Naive thymus-derived CD8-positive, alpha-beta T cell (primary cell): ENCODE data around the gene NOX1. TPM values are rescaled to one million over a fixed set of nuclear protein-coding genes. Genes with fewer than 3 reads are reported as not detected.

Experiments
- ATAC-seq, 2 donors: fragments of 150-1000 bp; cut with Tn5 transposase in 1 of 2; sonication (Bioruptor Pico), chemical (Tn5 transposase) in 1 of 2; 1 replicate in 1 of 2; 2 replicates in 1 of 2; pipeline ENCODE4 v1.10.0; 2021; ENCODE audit warnings: mild to moderate bottlenecking in 2 of 2, moderate library complexity in 2 of 2
- POLR2A ChIA-PET: fragments of 350-600 bp; sonication (Branson Sonifier 250); formaldehyde crosslinking; loops from one replicate; lab custom pipeline; 2021; ENCODE audit warnings: antibody characterized with exemption; lab: Charles Lee
- DNase-seq, 10 donors: peaks; one replicate each; pipeline versions ENCODE4 v3.0.0 to v3.0.0-alpha.2; 2020 to 2022
- H3K27ac Mint-ChIP-seq, 10 donors: one replicate each; pipeline ENCODE4 v1.8.0; 2020 to 2022; ENCODE audit warnings: mild to moderate bottlenecking in 10 of 10, mixed read lengths in 10 of 10, moderate library complexity in 4 of 10, inconsistent platforms in 1 of 10
- H3K27me3 Mint-ChIP-seq, 5 donors: one replicate each; pipeline ENCODE4 v1.8.0; 2021 to 2022; ENCODE audit warnings: mixed read lengths in 5 of 5
- H3K36me3 Mint-ChIP-seq, 3 donors: one replicate each; pipeline ENCODE4 v1.8.0; 2020 to 2022; ENCODE audit warnings: mixed read lengths in 3 of 3, mild to moderate bottlenecking in 2 of 3, inconsistent platforms in 1 of 3
- H3K4me1 Mint-ChIP-seq, 4 donors: one replicate each; pipeline ENCODE4 v1.8.0; 2021 to 2022; ENCODE audit warnings: mixed read lengths in 4 of 4
- H3K4me3 Mint-ChIP-seq, 10 donors: one replicate each; pipeline ENCODE4 v1.8.0; 2020 to 2022; ENCODE audit warnings: mild to moderate bottlenecking in 10 of 10, mixed read lengths in 10 of 10, moderate library complexity in 6 of 10, inconsistent platforms in 1 of 10
- H3K9me3 Mint-ChIP-seq, 9 donors: one replicate each; pipeline ENCODE4 v1.8.0; 2020 to 2022; ENCODE audit warnings: mixed read lengths in 9 of 9, mild to moderate bottlenecking in 3 of 9, inconsistent platforms in 1 of 9, moderate library complexity in 1 of 9
- polyA plus RNA-seq, 3 donors: library from polyadenylated mRNA; unstranded; fragments of 300-500 nt; fragmentation: Illumina TruSeq; gene quantifications; one replicate each; pipeline ENCODE4 v1.2.3, GENCODE V29; 2021
- total RNA-seq, 8 experiments: library from RNA in 2 of 8; stranded (reverse) in 2 of 8; gene quantifications; one replicate each; pipeline ENCODE4 v1.2.3 and lab custom pipeline; 2021 to 2026

The NOX1 gene
- total and polyA plus RNA-seq, 5 experiments from 2014 or later: not detected

GRCh38 chrX:100864657-100865391 lies 9.3 kb downstream of the NOX1 start:
- Mint-ChIP-seq H3K9me3 (peaks cover 0 to 1% (median 0%) of the 10 kb centered on the region in 9 donors), H3K4me1 (no peaks in the 10 kb centered on the region), H3K27ac (no peak overlapping the region), H3K36me3 (no peaks in the 10 kb centered on the region), H3K27me3 (peaks cover 0 to 5% (median 0%) of the 10 kb centered on the region in 5 donors), H3K4me3 (no peak overlapping the region)
- DNase-seq (no peak), ATAC-seq (no peak)
- POLR2A ChIA-PET: no interaction called here

- peaks cover 0 to 1% (median 0%) of the 10 kb centered on the region in 9 donors for H3K9me3 Mint-ChIP-seq
These were observed 10.8 kb downstream of the NOX1 start for GRCh38 chrX:100863326-100863864.

GRCh38 chrX:100852810-100853209 lies 21.3 kb downstream of the NOX1 start:
- no peak for DNase-seq
- Mint-ChIP-seq H3K4me3 (no peak overlapping the region), H3K4me1 (no peaks in the 10 kb centered on the region), H3K27ac (no peak overlapping the region), H3K36me3 (peaks cover 0 to 7% (median 0%) of the 10 kb centered on the region in 3 donors), H3K9me3 (peaks cover 0 to 6% (median 0%) of the 10 kb centered on the region in 9 donors), H3K27me3 (peaks cover 0 to 5% (median 0%) of the 10 kb centered on the region in 5 donors)
- ATAC-seq: no peak
- POLR2A ChIA-PET: no interaction called here

More at GRCh38 chrX:100863326-100863864, 10.8 kb downstream of the NOX1 start:
- no peak for DNase-seq
- H3K4me1 Mint-ChIP-seq: no peaks in the 10 kb centered on the region
- ATAC-seq: no peak
- peaks cover 0 to 5% (median 0%) of the 10 kb centered on the region in 5 donors for H3K27me3 Mint-ChIP-seq
- POLR2A ChIA-PET: no interaction called here
- H3K4me3 Mint-ChIP-seq: no peak overlapping the region
- H3K36me3 Mint-ChIP-seq: no peaks in the 10 kb centered on the region
- H3K27ac Mint-ChIP-seq: no peak overlapping the region

GRCh38 chrX:100850317-100850716 lies 23.8 kb downstream of the NOX1 start:
- DNase-seq (no peak), ATAC-seq (no peak)
- H3K27me3 Mint-ChIP-seq: peaks cover 0 to 2% (median 0%) of the 10 kb centered on the region in 5 donors
- H3K36me3 Mint-ChIP-seq: no peaks in the 10 kb centered on the region
- POLR2A ChIA-PET: no interaction called here
- H3K4me1 Mint-ChIP-seq: no peaks in the 10 kb centered on the region
- H3K4me3 Mint-ChIP-seq: no peak overlapping the region
- no peak overlapping the region for H3K27ac Mint-ChIP-seq
- no peaks in the 10 kb centered on the region for H3K9me3 Mint-ChIP-seq

GRCh38 chrX:100831219-100831946 lies 42.8 kb downstream of the NOX1 start:
- ATAC-seq: no peak
- H3K36me3 Mint-ChIP-seq: peaks cover 0 to 71% (median 3%) of the 10 kb centered on the region in 3 donors

GRCh38 chrX:100830547-100830946 lies 43.6 kb downstream of the NOX1 start:
- DNase-seq: no peak
- H3K27me3 Mint-ChIP-seq: no peaks in the 10 kb centered on the region
- H3K4me3 Mint-ChIP-seq: peak overlapping the region in 1 of 10 donors; percentile 41
- peaks cover 0 to 74% (median 3%) of the 10 kb centered on the region in 3 donors for H3K36me3 Mint-ChIP-seq
- H3K9me3 Mint-ChIP-seq: no peaks in the 10 kb centered on the region
- ATAC-seq: no peak
- H3K4me1 Mint-ChIP-seq: peaks cover 6 to 16% (median 11%) of the 10 kb centered on the region in 4 donors
- peak overlapping the region in 5 of 10 donors; percentile 33 to 93 (median 79) for H3K27ac Mint-ChIP-seq
- POLR2A ChIA-PET: no interaction called here

More at GRCh38 chrX:100831219-100831946, 42.8 kb downstream of the NOX1 start:
- H3K4me1 Mint-ChIP-seq: peaks cover 6 to 16% (median 11%) of the 10 kb centered on the region in 4 donors
- no peaks in the 10 kb centered on the region for H3K27me3 Mint-ChIP-seq
- POLR2A ChIA-PET: no interaction called here
- H3K4me3 Mint-ChIP-seq: no peak overlapping the region
- no peaks in the 10 kb centered on the region for H3K9me3 Mint-ChIP-seq
- H3K27ac Mint-ChIP-seq: peak overlapping the region in 2 of 10 donors; percentile 19 to 92
- DNase-seq: no peak

- Mint-ChIP-seq H3K4me1 (peaks cover 6 to 16% (median 11%) of the 10 kb centered on the region in 4 donors), H3K4me3 (peak overlapping the region in 3 of 10 donors; percentile 18 to 50 (median 26)), H3K9me3 (no peaks in the 10 kb centered on the region), H3K27ac (peak overlapping the region in 6 of 10 donors; percentile 30 to 93 (median 87)), H3K36me3 (peaks cover 0 to 77% (median 3%) of the 10 kb centered on the region in 3 donors), H3K27me3 (no peaks in the 10 kb centered on the region)
- DNase-seq (no peak), ATAC-seq (no peak)
- POLR2A ChIA-PET: no interaction called here
These were observed 44.0 kb downstream of the NOX1 start for GRCh38 chrX:100830143-100830542.

- H3K27ac Mint-ChIP-seq: peak overlapping the region in 6 of 10 donors; percentile 30 to 93 (median 87)
- ATAC-seq: peak; percentile 27 to 61
- H3K27me3 Mint-ChIP-seq: no peaks in the 10 kb centered on the region
- peak overlapping the region in 3 of 10 donors; percentile 18 to 50 (median 26) for H3K4me3 Mint-ChIP-seq
- H3K9me3 Mint-ChIP-seq: no peaks in the 10 kb centered on the region
- POLR2A ChIA-PET: no interaction called here
- peaks cover 6 to 16% (median 11%) of the 10 kb centered on the region in 4 donors for H3K4me1 Mint-ChIP-seq
- DNase-seq: no peak
- peaks cover 0 to 79% (median 3%) of the 10 kb centered on the region in 3 donors for H3K36me3 Mint-ChIP-seq
These were observed 44.4 kb downstream of the NOX1 start for GRCh38 chrX:100829730-100830129.

GRCh38 chrX:100819837-100820666 lies 54.1 kb downstream of the NOX1 start, which contains the start of gene CSTF2:
Gene CSTF2, plus strand, starts transcription at chrX:100820391. Its CDS starts 26 bp downstream, at chrX:100820417.
- H3K9me3 Mint-ChIP-seq: peaks cover 0 to 4% (median 0%) of the 10 kb centered on the region in 9 donors

GRCh38 chrX:100819534-100819836 lies 54.7 kb downstream of the NOX1 start:
- peak overlapping the region; percentile 89 to 99 (median 97) for H3K27ac Mint-ChIP-seq
- H3K9me3 Mint-ChIP-seq: peaks cover 0 to 4% (median 0%) of the 10 kb centered on the region in 9 donors
- DNase-seq (no peak), ATAC-seq (no peak)
- H3K27me3 Mint-ChIP-seq: peaks cover 0 to 19% (median 6%) of the 10 kb centered on the region in 5 donors
- POLR2A ChIA-PET: interaction anchor here (0.6 kb wide), 1 partner anchor 1113 kb away, joined by 3 read pairs; the partner anchor contains the start of gene ZMAT1
- peaks cover 4 to 11% (median 6%) of the 10 kb centered on the region in 4 donors for H3K4me1 Mint-ChIP-seq
- H3K36me3 Mint-ChIP-seq: peaks cover 0 to 22% (median 5%) of the 10 kb centered on the region in 3 donors
- H3K4me3 Mint-ChIP-seq: peak overlapping the region; percentile 83 to 99 (median 92)

More at GRCh38 chrX:100819837-100820666, 54.1 kb downstream of the NOX1 start, which contains the start of gene CSTF2:
- Mint-ChIP-seq H3K27me3 (peaks cover 0 to 13% (median 3%) of the 10 kb centered on the region in 5 donors), H3K36me3 (peaks cover 0 to 26% (median 5%) of the 10 kb centered on the region in 3 donors), H3K27ac (peak within 1 kb of the TSS; percentile 89 to 99 (median 97)), H3K4me3 (peak within 1 kb of the TSS; percentile 83 to 99 (median 92)), H3K4me1 (peaks cover 4 to 11% (median 6%) of the 10 kb centered on the region in 4 donors)
- POLR2A ChIA-PET: interaction anchor here (0.6 kb wide), 3 partner anchors 231 to 1112 kb away, joined by 3 to 6 read pairs (median 4); partner anchors contain the start of gene ZMAT1
- DNase-seq (peak; percentile 57 to 90 (median 78)), ATAC-seq (peak; percentile 95)

- peaks cover 4 to 11% (median 6%) of the 10 kb centered on the region in 4 donors for H3K4me1 Mint-ChIP-seq
- H3K9me3 Mint-ChIP-seq: peaks cover 0 to 4% (median 0%) of the 10 kb centered on the region in 9 donors
- H3K27me3 Mint-ChIP-seq: peaks cover 0 to 26% (median 15%) of the 10 kb centered on the region in 5 donors
- DNase-seq (no peak), ATAC-seq (no peak)
- H3K27ac Mint-ChIP-seq: no peak overlapping the region
- no peak overlapping the region for H3K4me3 Mint-ChIP-seq
- POLR2A ChIA-PET: interaction anchor here (0.5 kb wide), 1 partner anchor 185 kb away, joined by 4 read pairs; no protein-coding TSS in a partner anchor
- H3K36me3 Mint-ChIP-seq: peaks cover 0 to 5% (median 3%) of the 10 kb centered on the region in 3 donors
These were observed 56.8 kb downstream of the NOX1 start for GRCh38 chrX:100817340-100817739.
